A549 (cell line): Measurements from ENCODE around the gene TBC1D21. TPM values are rescaled to one million over a fixed set of nuclear protein-coding genes. Genes with fewer than 3 reads are reported as not detected.

Source experiments
- ATAC-seq, 2 experiments: fragments of 200-7000 bp in 1 of 2; fragments of >200 bp in 1 of 2; cut with Nextera tagmentation in 1 of 2; cut with Tn5 transposase in 1 of 2; 3 replicates each; pipeline versions ENCODE4 v1.8.0 to v1.9.1; 2018 to 2020; ENCODE audit warnings: mild to moderate bottlenecking in 1 of 2, moderate library complexity in 1 of 2
- CTCF ChIA-PET: fragments of 300-600 bp; sonication (Branson Sonifier 250); formaldehyde crosslinking; extraction: SDS; loops from one replicate; lab custom pipeline; 2021; ENCODE audit warnings: antibody characterized with exemption, inconsistent platforms; lab: Yijun Ruan, JAX
- POLR2A ChIA-PET: fragments of 350-600 bp; formaldehyde crosslinking; extraction: SDS; loops from one replicate; lab custom pipeline; 2021; ENCODE audit warnings: antibody characterized with exemption, inconsistent platforms; lab: Yijun Ruan, JAX
- DNase-seq, 2 experiments: peaks; one replicate each; pipeline versions ENCODE4 v3.0.0 to v3.0.0-alpha.2; 2011 to 2016; ENCODE audit warnings: low read depth in 1 of 2, low spot score in 1 of 2
- FAIRE-seq: peaks from 2 replicates; lab custom pipeline; 2011; peaks lifted over from hg19 to GRCh38; lab: Jason Lieb, UNC
- H3K27ac ChIP-seq, 2 experiments: fragments of >200 bp; sonication (Bioruptor Twin); formaldehyde crosslinking; 3 replicates each; pipeline ENCODE4 v1.5.1; 2016 to 2017
- H3K4me1 ChIP-seq: fragments of >200 bp; sonication (Bioruptor Twin); formaldehyde crosslinking; 3 replicates; pipeline ENCODE4 v1.6.1; 2016
- H3K4me2 ChIP-seq: fragments of >200 bp; sonication (Bioruptor Twin); formaldehyde crosslinking; 3 replicates; pipeline ENCODE4 v1.6.1; 2016
- H3K4me3 ChIP-seq: fragments of >200 bp; sonication (Bioruptor Twin); formaldehyde crosslinking; 3 replicates; pipeline ENCODE4 v1.5.1; 2016
- H3K9me3 ChIP-seq: fragments of >200 bp; sonication (Bioruptor Twin); formaldehyde crosslinking; 3 replicates; pipeline ENCODE4 v1.6.1; 2016
- CBX2 ChIP-seq: fragments of 200-600 bp; sonication (generic); IDR thresholded peaks from 2 replicates; pipeline ENCODE4 v1.6.1; 2016; ENCODE audit warnings: low read depth, mild to moderate bottlenecking, borderline replicate concordance
- CBX8 ChIP-seq: fragments of 200-600 bp; sonication (generic); IDR thresholded peaks from 2 replicates; pipeline ENCODE4 v1.6.1; 2016
- CEBPB ChIP-seq, 2 experiments: fragments of >200 bp in 1 of 2; sonication (Bioruptor Twin) in 1 of 2; formaldehyde crosslinking in 1 of 2; IDR thresholded peaks; 2 replicates each; pipeline ENCODE4 v1.6.1; 2012 to 2016
- CHD2 ChIP-seq: fragments of 150-350 bp; IDR thresholded peaks from 2 replicates; pipeline ENCODE4 v1.6.1; 2014; ENCODE audit warnings: low read length; ENCODE audit not compliant: partially characterized antibody
- EHF ChIP-seq: fragments of 250-450 bp; sonication (Bioruptor Pico); IDR thresholded peaks from 2 replicates; pipeline ENCODE4 v1.5.0; 2020; ENCODE audit warnings: mild to moderate bottlenecking
- ESRRA ChIP-seq: fragments of 150-350 bp; IDR thresholded peaks from 2 replicates; pipeline ENCODE4 v1.6.1; 2014; ENCODE audit warnings: mild to moderate bottlenecking, low read length, borderline replicate concordance
- FOXS1 ChIP-seq: fragments of 250-450 bp; sonication (Bioruptor Pico); IDR thresholded peaks from 2 replicates; pipeline ENCODE4 v1.5.0; 2020; ENCODE audit warnings: mild to moderate bottlenecking, moderate library complexity
- GATA3 ChIP-seq: IDR thresholded peaks from 2 replicates; pipeline ENCODE4 v1.6.1; 2012; ENCODE audit warnings: borderline replicate concordance
- HDAC2 ChIP-seq: fragments of 200-600 bp; sonication (generic); IDR thresholded peaks from 2 replicates; pipeline ENCODE4 v1.6.1; 2016
- HOXB5 ChIP-seq: fragments of 250-450 bp; sonication (Bioruptor Pico); IDR thresholded peaks from 2 replicates; pipeline ENCODE4 v1.5.0; 2020; ENCODE audit warnings: mild to moderate bottlenecking, moderate library complexity
- JUN ChIP-seq, 2 experiments: fragments of >200 bp; sonication (Bioruptor Twin); formaldehyde crosslinking; IDR thresholded peaks; 2 replicates in 1 of 2; 3 replicates in 1 of 2; pipeline ENCODE4 v1.6.1; 2016 to 2017
- KDM1A ChIP-seq: fragments of 200-600 bp; sonication (generic); IDR thresholded peaks from 2 replicates; pipeline ENCODE4 v1.6.1; 2016; ENCODE audit warnings: low read depth, mild to moderate bottlenecking
- NPAS2 ChIP-seq: fragments of 250-450 bp; sonication (Bioruptor Pico); IDR thresholded peaks from 2 replicates; pipeline ENCODE4 v1.8.0; 2022; ENCODE audit warnings: mild to moderate bottlenecking, moderate library complexity, borderline replicate concordance
- NR3C1 ChIP-seq: fragments of >200 bp; sonication (Bioruptor Twin); formaldehyde crosslinking; IDR thresholded peaks from 3 replicates; pipeline ENCODE4 v1.6.1; 2017
- PHF8 ChIP-seq: fragments of 200-600 bp; sonication (generic); IDR thresholded peaks from 2 replicates; pipeline ENCODE4 v1.6.1; 2016; ENCODE audit warnings: low read depth, mild to moderate bottlenecking, antibody characterized with exemption, moderate library complexity, borderline replicate concordance
- POLR2AphosphoS2 ChIP-seq: conservative IDR thresholded peaks from 2 replicates; pipeline ENCODE4 v1.6.1; 2012; ENCODE audit warnings: low read length, improper control_type of control experiment, inconsistent platforms
- RARB ChIP-seq: fragments of 250-450 bp; sonication (Bioruptor Pico); IDR thresholded peaks from 2 replicates; pipeline ENCODE4 v1.8.0; 2021; ENCODE audit warnings: mild to moderate bottlenecking, moderate library complexity
- RNF2 ChIP-seq: fragments of 200-600 bp; sonication (generic); IDR thresholded peaks from 2 replicates; pipeline ENCODE4 v1.6.1; 2016; ENCODE audit warnings: low read depth, mild to moderate bottlenecking, antibody characterized with exemption, moderate library complexity, borderline replicate concordance
- SMC3 ChIP-seq: fragments of >200 bp; sonication (Bioruptor Twin); formaldehyde crosslinking; IDR thresholded peaks from 3 replicates; pipeline ENCODE4 v1.6.1; 2018; ENCODE audit warnings: inconsistent platforms
- TFCP2L1 ChIP-seq: fragments of 250-450 bp; sonication (Bioruptor Pico); IDR thresholded peaks from 2 replicates; pipeline ENCODE4 v1.5.0; 2021; ENCODE audit warnings: mild to moderate bottlenecking
- ZC3H11A ChIP-seq: fragments of 450-650 bp; IDR thresholded peaks from 2 replicates; pipeline ENCODE4 v1.6.1; 2014; ENCODE audit warnings: antibody characterized with exemption, mild to moderate bottlenecking
- ZFP36 ChIP-seq: fragments of 450-650 bp; IDR thresholded peaks from 2 replicates; pipeline ENCODE4 v1.6.1; 2014; ENCODE audit warnings: borderline replicate concordance; ENCODE audit not compliant: partially characterized antibody
- ZSCAN20 ChIP-seq: fragments of 250-450 bp; sonication (Bioruptor Pico); IDR thresholded peaks from 2 replicates; pipeline ENCODE4 v1.8.0; 2022; ENCODE audit warnings: mild to moderate bottlenecking, moderate library complexity
- WGBS: methylation state at CpG from one replicate; pipeline ENCODE4 v1.1.6; 2017; ENCODE audit errors: missing lambda C conversion rate; 5-methylcytosine and 5-hydroxymethylcytosine counted together
- polyA plus RNA-seq, 4 experiments: library from polyadenylated mRNA; depleted of rRNA in 3 of 4; stranded (reverse); fragments of >200 nt; fragmentation: RNase III in 1 of 4; extraction: RNeasy Plus Mini Kit Qiagen cat#74134 plus additional on column Dnase treatment in 1 of 4; gene quantifications; 2 replicates in 3 of 4; 3 replicates in 1 of 4; pipeline ENCODE4 v1.2.3, GENCODE V29; 2011 to 2017
- TF ChIP-seq, protein P1 (sequence below): fragments of 250-450 bp; sonication (Bioruptor Pico); IDR thresholded peaks from 2 replicates; pipeline ENCODE4 v1.5.0; 2020; ENCODE audit warnings: low read depth, mild to moderate bottlenecking, moderate library complexity
- TF ChIP-seq, protein P2 (sequence below): fragments of 450-650 bp; IDR thresholded peaks from 2 replicates; pipeline ENCODE4 v1.6.1; 2014; ENCODE audit warnings: antibody characterized with exemption
- TF ChIP-seq, protein P3 (sequence below): IDR thresholded peaks from 2 replicates; pipeline ENCODE4 v1.6.1; 2012; ENCODE audit warnings: low read depth, borderline replicate concordance
- TF ChIP-seq, protein P4 (sequence below): fragments of >200 bp; sonication (Bioruptor Twin); formaldehyde crosslinking; IDR thresholded peaks from 3 replicates; pipeline ENCODE4 v1.5.1; 2016

TBC1D21 gene
- polyA plus RNA-seq, 2 of the 4 experiments (the other 2 are of a cell fraction), result not detected

DNA sequence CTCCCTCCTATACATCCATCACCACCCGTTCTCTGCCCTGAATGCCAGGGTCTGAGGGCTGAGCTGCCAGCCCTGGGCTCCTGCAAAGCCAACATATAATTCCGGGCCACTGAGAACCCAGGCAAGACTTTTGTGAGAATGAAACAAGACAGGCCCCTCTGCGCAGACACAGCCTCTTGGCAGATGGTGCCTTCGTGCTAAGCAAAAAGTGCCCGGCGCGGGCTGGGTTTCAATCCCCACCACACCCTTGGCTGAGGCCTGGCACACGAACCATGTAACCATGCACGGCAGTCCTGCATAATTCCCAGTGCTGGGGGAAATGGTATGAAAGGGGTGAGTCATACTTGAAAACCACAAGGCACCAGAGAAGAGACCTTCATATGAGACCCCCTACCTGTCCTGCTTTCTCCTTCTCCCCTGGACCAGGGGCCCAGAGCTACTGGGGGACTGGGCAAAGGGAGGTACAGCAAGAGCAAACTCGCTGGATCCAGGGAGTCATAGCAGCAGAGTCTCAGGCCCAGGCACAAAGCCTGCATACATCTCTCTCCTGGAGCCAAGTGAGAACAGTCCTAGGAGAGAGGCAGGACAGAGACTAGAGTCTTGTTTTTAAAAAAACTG lies 26.8 kb downstream of the TBC1D21 start:
- FAIRE-seq, result no peak
- ChIA-PET CTCF (interaction anchor here (1.3 kb wide), 1 partner anchor 16 kb away, joined by 3 read pairs; no protein-coding TSS in a partner anchor), POLR2A (no interaction called here)
- Histone ChIP-seq H3K9me3 (no peaks in the 10 kb centered on the region), H3K4me3 (no peak overlapping the region), H3K27ac (no peak overlapping the region), H3K4me1 (peaks cover 4% of the 10 kb centered on the region; the same call in 1 of the 3 replicates), H3K4me2 (no peak overlapping the region)
- no peak for ATAC-seq
- WGBS, result 47% methylated on average over 3 of the region's 10 CpGs
- DNase-seq, result no peak
- no peak for TF ChIP-seq HOXB5 (CRISPR knock-in tag)
- no peak for TF ChIP-seq CEBPB (IDR thresholded peaks at IDR 0.05)
- no peak for TF ChIP-seq ZFP36
- TF ChIP-seq JUN (IDR thresholded peaks at IDR 0.05), result no peak
- no peak for TF ChIP-seq CHD2
- TF ChIP-seq ZC3H11A, result no peak
- TF ChIP-seq, protein P1, sequence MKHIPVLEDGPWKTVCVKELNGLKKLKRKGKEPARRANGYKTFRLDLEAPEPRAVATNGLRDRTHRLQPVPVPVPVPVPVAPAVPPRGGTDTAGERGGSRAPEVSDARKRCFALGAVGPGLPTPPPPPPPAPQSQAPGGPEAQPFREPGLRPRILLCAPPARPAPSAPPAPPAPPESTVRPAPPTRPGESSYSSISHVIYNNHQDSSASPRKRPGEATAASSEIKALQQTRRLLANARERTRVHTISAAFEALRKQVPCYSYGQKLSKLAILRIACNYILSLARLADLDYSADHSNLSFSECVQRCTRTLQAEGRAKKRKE, result no peak
- TF ChIP-seq GATA3, result no peak
- no peak for TF ChIP-seq ZSCAN20
- no peak for TF ChIP-seq NR3C1
- no peak for TF ChIP-seq RARB
- TF ChIP-seq FOXS1, result no peak
- no peak for TF ChIP-seq EHF (CRISPR knock-in tag)
- TF ChIP-seq, protein P2, sequence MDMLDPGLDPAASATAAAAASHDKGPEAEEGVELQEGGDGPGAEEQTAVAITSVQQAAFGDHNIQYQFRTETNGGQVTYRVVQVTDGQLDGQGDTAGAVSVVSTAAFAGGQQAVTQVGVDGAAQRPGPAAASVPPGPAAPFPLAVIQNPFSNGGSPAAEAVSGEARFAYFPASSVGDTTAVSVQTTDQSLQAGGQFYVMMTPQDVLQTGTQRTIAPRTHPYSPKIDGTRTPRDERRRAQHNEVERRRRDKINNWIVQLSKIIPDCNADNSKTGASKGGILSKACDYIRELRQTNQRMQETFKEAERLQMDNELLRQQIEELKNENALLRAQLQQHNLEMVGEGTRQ, result no peak
- TF ChIP-seq, protein P3, sequence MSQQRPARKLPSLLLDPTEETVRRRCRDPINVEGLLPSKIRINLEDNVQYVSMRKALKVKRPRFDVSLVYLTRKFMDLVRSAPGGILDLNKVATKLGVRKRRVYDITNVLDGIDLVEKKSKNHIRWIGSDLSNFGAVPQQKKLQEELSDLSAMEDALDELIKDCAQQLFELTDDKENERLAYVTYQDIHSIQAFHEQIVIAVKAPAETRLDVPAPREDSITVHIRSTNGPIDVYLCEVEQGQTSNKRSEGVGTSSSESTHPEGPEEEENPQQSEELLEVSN, result no peak
- TF ChIP-seq SMC3, result no peak

DNA sequence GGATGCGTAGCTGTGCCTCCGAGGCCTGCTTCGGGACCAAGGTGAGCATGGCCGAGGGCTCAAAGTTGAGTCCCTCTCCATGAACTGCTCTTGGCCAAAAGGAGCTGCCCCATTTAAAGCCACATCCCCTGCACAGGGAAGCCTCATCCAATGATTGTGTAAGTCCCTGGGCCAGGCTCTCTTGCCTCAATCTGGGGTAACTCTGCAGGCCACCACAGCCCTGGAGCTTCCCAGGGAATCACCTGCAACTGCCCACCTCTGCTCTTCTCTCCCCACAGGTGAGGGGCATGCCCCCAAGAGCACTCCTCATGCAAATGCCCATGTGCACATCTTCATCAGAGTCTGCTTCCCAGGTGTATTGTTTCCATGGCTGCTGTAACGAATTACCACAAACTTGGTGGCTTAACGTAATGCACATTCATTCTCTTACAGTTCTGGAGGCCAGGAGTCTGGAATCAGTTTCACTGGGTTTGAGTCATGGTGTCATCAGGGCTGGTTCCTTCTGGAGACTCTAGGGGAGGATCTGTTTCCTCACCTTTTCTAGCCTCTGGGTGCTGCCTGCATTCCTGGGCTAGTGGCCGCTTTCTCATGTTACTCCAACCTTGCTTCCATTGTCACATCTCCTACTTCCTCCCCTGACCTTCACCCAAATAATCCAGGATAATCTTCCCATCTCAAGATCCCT lies 27.9 kb downstream of the TBC1D21 start:
- ATAC-seq, result no peak
- Histone ChIP-seq H3K9me3 (no peaks in the 10 kb centered on the region), H3K4me1 (peaks cover 4% of the 10 kb centered on the region; the same call in 1 of the 3 replicates), H3K4me3 (no peak overlapping the region), H3K27ac (no peak overlapping the region), H3K4me2 (no peak overlapping the region)
- no peak for FAIRE-seq
- TF ChIP-seq ESRRA (no peak), EHF (CRISPR knock-in tag) (no peak), PHF8 (no peak), CBX2 (no peak), SMC3 (no peak), TFCP2L1 (CRISPR knock-in tag) (no peak), HDAC2 (no peak), POLR2AphosphoS2 (no peak), NPAS2 (CRISPR knock-in tag) (no peak), RNF2 (no peak), KDM1A (no peak), CBX8 (no peak), ZFP36 (no peak)
- TF ChIP-seq, protein P1, result no peak
- TF ChIP-seq, protein P2, result no peak
- TF ChIP-seq, protein P4, sequence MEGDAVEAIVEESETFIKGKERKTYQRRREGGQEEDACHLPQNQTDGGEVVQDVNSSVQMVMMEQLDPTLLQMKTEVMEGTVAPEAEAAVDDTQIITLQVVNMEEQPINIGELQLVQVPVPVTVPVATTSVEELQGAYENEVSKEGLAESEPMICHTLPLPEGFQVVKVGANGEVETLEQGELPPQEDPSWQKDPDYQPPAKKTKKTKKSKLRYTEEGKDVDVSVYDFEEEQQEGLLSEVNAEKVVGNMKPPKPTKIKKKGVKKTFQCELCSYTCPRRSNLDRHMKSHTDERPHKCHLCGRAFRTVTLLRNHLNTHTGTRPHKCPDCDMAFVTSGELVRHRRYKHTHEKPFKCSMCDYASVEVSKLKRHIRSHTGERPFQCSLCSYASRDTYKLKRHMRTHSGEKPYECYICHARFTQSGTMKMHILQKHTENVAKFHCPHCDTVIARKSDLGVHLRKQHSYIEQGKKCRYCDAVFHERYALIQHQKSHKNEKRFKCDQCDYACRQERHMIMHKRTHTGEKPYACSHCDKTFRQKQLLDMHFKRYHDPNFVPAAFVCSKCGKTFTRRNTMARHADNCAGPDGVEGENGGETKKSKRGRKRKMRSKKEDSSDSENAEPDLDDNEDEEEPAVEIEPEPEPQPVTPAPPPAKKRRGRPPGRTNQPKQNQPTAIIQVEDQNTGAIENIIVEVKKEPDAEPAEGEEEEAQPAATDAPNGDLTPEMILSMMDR, result no peak
- no peak for DNase-seq
- CTCF ChIA-PET, result interaction anchor here (0.7 kb wide), 1 partner anchor 17 kb away, joined by 3 read pairs; no protein-coding TSS in a partner anchor
- WGBS, result 80% methylated on average over 7 of the region's 7 CpGs
- POLR2A ChIA-PET, result no interaction called here
